WTC11 (cell line): ENCODE results near the gene ARV1.

Experiments
- CBFB ChIP-seq: sonication (generic); formaldehyde crosslinking; IDR thresholded peaks from 2 replicates; pipeline ENCODE4 v1.8.1; 2022; ENCODE audit warnings: mild to moderate bottlenecking, low read depth, missing genetic modification reagents
- CTCF ChIP-seq: fragments of 200-600 bp; IDR thresholded peaks from 2 replicates; pipeline ENCODE4 v1.8.0; 2022; ENCODE audit warnings: antibody characterized with exemption
- ELF4 ChIP-seq: sonication (generic); formaldehyde crosslinking; IDR thresholded peaks from 2 replicates; pipeline ENCODE4 v1.8.1; 2022; ENCODE audit warnings: low read depth, mild to moderate bottlenecking, moderate library complexity, missing genetic modification reagents
- EMX1 ChIP-seq: fragments of 250-450 bp; sonication (Bioruptor Pico); IDR thresholded peaks from 2 replicates; pipeline ENCODE4 v1.8.0; 2021; ENCODE audit warnings: mild to moderate bottlenecking
- FOXK1 ChIP-seq: sonication (generic); formaldehyde crosslinking; IDR thresholded peaks from 2 replicates; pipeline ENCODE4 v1.8.0; 2022; ENCODE audit warnings: mild to moderate bottlenecking, moderate library complexity, missing genetic modification reagents
- NFATC4 ChIP-seq: fragments of 250-450 bp; sonication (Bioruptor Pico); IDR thresholded peaks from 2 replicates; pipeline ENCODE4 v1.9.0; 2021; ENCODE audit warnings: mild to moderate bottlenecking
- OVOL2 ChIP-seq: fragments of 250-450 bp; sonication (Bioruptor Pico); IDR thresholded peaks from 2 replicates; pipeline ENCODE4 v1.9.0; 2021; ENCODE audit warnings: mild to moderate bottlenecking, borderline replicate concordance
- SMAD3 ChIP-seq: sonication (generic); formaldehyde crosslinking; IDR thresholded peaks from 2 replicates; pipeline ENCODE4 v1.8.0; 2022; ENCODE audit warnings: missing genetic modification reagents, mild to moderate bottlenecking, borderline replicate concordance
- ZBTB43 ChIP-seq: sonication (generic); formaldehyde crosslinking; IDR thresholded peaks from 2 replicates; pipeline ENCODE4 v1.8.1; 2023; ENCODE audit warnings: mild to moderate bottlenecking, missing genetic modification reagents
- TF ChIP-seq, protein P1 (sequence below): sonication (generic); formaldehyde crosslinking; IDR thresholded peaks from 2 replicates; pipeline ENCODE4 v1.8.1; 2022; ENCODE audit warnings: low read depth, missing genetic modification reagents, borderline replicate concordance

DNA sequence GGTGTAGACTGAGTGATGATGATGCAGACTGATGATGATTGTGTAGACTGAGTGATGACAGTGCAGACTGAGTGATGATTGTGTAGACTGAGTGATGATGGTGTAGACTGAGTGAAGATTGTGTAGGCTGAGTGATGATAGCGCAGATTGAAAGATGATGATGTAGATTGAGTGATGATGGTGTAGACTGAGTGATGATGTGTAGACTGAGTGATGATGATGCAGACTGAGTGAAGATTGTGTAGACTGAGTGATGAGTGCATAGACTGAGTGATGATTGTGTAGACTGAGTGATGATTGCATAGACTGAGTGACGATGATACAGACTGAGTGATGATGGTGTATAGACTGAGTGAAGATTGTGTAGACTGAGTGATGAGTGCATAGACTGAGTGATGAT lies 32.5 kb downstream of the ARV1 start:
- no peak for TF ChIP-seq CTCF
- no peak for TF ChIP-seq ZBTB43
- no peak for TF ChIP-seq ELF4 (CRISPR knock-in tag)
- TF ChIP-seq, protein P1, sequence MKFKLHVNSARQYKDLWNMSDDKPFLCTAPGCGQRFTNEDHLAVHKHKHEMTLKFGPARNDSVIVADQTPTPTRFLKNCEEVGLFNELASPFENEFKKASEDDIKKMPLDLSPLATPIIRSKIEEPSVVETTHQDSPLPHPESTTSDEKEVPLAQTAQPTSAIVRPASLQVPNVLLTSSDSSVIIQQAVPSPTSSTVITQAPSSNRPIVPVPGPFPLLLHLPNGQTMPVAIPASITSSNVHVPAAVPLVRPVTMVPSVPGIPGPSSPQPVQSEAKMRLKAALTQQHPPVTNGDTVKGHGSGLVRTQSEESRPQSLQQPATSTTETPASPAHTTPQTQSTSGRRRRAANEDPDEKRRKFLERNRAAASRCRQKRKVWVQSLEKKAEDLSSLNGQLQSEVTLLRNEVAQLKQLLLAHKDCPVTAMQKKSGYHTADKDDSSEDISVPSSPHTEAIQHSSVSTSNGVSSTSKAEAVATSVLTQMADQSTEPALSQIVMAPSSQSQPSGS (CRISPR knock-in tag) = no peak
- no peak for TF ChIP-seq OVOL2
- no peak for TF ChIP-seq SMAD3 (CRISPR knock-in tag)
- TF ChIP-seq EMX1 (CRISPR knock-in tag) = no peak
- no peak for TF ChIP-seq CBFB (CRISPR knock-in tag)
- TF ChIP-seq FOXK1 (CRISPR knock-in tag) = no peak
- TF ChIP-seq NFATC4 = no peak
